ENCODE results near the gene KRTAP17-1.

KRTAP17-1 gene

DNA sequence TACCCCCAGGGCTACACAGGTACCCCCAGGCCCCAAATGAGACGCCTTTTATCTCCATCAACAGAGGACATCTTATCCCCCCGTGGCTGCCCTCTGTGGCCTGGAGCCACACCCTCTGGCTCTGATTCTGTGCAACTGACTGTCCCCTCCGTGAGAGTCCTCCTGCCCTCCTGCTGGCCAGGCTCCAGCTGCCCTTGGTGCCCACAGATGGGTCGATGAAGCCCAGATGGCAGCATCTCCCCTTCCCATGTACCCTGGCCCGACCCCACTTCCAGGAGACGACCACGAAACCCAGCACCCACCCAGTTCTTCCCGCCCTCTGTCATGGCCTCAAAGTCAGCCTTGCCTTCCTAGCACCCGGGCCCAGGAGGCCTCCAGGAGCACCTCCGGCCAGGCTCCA, 9.6 kb upstream of the KRTAP17-1 start:
- no peaks in the 10 kb centered on the region for H3K27me3 ChIP-seq
- H3K4me3 ChIP-seq: no peak overlapping the region
- intact Hi-C loops (cut with DNase I; ENCODE audit: low total_unique reads): loop anchor here (10.0 kb wide), 1 partner anchor 410 kb away; no protein-coding TSS in a partner anchor

DNA sequence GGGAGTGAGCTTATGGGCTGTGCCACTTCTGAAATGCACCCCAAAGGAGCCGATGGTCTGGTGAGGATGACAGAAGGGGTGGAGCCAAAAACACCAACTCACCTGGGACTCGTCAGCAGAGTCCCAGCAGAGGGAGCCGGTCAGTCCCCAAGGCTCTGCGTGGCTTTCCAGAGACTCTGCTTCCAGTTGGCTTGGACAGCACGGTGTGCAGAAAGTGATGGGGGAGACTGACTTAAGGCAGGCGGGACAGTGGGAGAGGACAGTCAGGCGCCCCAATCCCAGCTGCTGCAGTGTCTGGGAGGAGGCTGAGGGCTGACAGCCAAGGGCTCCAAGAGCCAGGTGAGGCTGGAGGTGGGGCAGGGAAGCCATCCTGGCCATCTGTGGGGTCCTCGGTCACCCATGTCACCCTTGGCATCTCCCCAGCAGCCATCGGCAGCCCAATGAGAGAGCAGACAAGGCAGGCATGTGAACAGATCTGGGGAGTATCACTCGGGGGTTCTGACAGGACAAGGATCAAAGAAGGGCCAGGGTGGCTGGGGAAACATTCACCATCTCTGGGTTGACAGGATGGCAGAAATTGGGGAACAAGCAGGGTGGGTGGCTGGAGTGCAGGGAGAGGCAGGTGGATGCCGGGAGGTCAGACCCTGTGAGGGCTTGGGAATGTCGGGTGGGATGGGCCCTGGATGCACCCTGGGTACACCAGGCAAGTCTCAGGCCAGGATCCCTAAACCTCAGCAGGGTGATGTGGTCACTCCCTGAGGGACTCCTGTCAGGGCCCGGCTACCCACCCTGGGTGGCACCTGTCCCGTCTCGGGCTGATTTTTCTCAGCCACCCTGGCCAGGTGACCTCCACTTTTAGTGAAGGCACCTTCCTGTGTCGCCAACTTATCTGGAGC, 8.9 kb upstream of the KRTAP17-1 start:
- intact Hi-C loops (cut with DNase I; ENCODE audit: low total_unique reads): loop anchor here (10.0 kb wide), 1 partner anchor 410 kb away; no protein-coding TSS in a partner anchor
- no peak overlapping the region for H3K4me3 ChIP-seq
- no peak overlapping the region for H3K27ac ChIP-seq
- no peaks in the 10 kb centered on the region for H3K4me1 ChIP-seq
- no peak for DNase-seq
- H3K27me3 ChIP-seq: no peaks in the 10 kb centered on the region
- no peaks in the 10 kb centered on the region for H3K9me3 ChIP-seq
- H3K36me3 ChIP-seq: no peaks in the 10 kb centered on the region
- TF ChIP-seq, protein P1, sequence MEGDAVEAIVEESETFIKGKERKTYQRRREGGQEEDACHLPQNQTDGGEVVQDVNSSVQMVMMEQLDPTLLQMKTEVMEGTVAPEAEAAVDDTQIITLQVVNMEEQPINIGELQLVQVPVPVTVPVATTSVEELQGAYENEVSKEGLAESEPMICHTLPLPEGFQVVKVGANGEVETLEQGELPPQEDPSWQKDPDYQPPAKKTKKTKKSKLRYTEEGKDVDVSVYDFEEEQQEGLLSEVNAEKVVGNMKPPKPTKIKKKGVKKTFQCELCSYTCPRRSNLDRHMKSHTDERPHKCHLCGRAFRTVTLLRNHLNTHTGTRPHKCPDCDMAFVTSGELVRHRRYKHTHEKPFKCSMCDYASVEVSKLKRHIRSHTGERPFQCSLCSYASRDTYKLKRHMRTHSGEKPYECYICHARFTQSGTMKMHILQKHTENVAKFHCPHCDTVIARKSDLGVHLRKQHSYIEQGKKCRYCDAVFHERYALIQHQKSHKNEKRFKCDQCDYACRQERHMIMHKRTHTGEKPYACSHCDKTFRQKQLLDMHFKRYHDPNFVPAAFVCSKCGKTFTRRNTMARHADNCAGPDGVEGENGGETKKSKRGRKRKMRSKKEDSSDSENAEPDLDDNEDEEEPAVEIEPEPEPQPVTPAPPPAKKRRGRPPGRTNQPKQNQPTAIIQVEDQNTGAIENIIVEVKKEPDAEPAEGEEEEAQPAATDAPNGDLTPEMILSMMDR (IDR thresholded peaks at IDR 0.05): no peak

More for the DNA sequence above, 9.6 kb upstream of the KRTAP17-1 start:
- H3K27ac ChIP-seq: no peak overlapping the region
- TF ChIP-seq, protein P1 (IDR thresholded peaks at IDR 0.05): no peak
- H3K9me3 ChIP-seq: no peaks in the 10 kb centered on the region
- no peaks in the 10 kb centered on the region for H3K4me1 ChIP-seq
- H3K36me3 ChIP-seq: no peaks in the 10 kb centered on the region
- no peak for DNase-seq

DNA sequence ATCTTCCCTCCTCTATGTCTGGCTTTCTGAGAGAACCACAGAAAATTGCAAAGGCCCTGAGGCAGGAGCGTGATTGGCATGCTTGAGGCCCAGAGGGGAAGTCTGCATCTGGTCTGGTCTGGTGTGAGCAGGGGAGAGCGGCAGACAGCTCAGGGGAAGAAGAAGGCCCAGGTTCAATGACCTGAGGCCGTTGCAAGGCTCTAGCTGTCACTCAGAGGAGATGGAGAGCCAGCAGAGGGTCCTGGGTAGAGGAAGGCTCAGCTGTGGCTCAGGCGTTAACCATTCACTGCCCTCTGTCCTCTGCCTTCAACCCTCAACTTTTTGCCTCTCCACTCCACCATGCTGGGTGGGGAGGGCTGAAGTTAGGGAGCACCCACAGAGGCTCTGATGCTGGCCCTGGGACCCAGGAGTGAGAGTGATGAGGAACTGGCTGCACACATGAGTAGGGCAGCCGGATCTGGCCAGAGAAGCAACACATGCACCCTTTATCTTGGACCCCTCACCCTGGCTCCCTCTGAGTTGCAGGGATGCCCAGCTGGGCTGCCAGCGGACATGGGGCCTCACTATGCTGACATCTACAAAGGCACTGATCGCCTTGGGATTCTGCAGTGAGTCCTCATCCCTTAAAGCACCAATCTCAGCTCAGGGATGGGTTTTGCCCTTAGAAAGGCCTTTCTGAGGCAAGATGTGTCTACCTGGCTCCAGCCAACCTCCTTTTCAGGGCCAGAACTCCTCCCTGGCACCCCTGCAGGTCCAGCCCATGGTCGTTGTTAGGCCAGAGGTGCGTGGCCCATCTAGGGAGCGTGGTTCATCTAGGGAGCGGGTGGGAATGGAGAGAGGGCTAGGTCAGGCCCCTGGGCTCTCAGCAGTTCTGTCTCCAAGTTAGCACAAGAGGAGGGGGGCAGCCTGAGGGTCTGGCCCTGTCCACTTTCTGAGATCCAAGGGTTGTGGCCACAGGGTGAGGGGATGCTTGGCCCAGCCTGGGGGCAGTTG, 7.7 kb upstream of the KRTAP17-1 start:
- Histone ChIP-seq H3K9me3 (no peaks in the 10 kb centered on the region), H3K4me1 (no peaks in the 10 kb centered on the region), H3K4me3 (no peak overlapping the region), H3K27me3 (no peaks in the 10 kb centered on the region), H3K36me3 (no peaks in the 10 kb centered on the region), H3K27ac (no peak overlapping the region)
- TF ChIP-seq, protein P1 (IDR thresholded peaks at IDR 0.05): no peak
- no peak for DNase-seq
- intact Hi-C loops (cut with DNase I; ENCODE audit: low total_unique reads): loop anchor here (10.0 kb wide), 1 partner anchor 408 kb away; no protein-coding TSS in a partner anchor

DNA sequence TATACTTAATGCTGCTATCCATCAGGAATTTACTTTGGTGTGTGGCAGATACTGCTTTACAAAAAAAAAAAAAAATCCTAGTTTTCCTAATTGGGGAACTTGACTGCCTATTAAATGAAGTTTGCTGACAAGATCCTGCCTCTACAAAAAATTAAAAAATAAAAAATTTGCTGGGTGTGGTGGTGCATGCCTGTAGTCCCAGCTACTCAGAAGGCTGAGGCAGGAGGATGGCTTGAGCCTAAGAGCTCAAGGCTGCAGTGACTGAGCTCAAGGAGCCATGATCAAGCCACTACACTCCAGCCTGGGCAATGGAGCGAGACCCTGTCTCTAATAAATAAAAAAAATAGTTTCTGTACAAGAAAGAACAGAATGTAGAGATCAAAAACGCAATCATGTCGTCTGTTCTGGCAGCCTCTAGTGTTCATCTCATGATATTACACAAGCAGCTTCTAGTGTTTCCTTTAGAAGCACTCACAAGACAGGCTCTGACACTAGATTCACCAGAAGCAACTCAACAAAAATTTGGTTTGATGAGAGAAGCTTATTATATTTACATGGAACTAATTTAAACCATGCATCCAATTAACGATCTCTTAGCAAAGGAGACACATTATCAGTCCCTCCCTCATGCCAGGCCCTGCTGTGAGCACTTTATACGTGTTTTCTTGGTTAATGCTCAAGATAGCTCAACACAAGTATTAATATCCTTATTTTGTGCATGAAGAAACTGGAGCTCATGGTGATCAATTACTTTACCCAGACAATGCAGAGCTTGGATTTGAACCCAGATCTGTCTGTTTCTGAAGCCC, 6.8 kb upstream of the KRTAP17-1 start:
- no peak overlapping the region for H3K27ac ChIP-seq
- H3K4me1 ChIP-seq: no peaks in the 10 kb centered on the region
- H3K4me3 ChIP-seq: no peak overlapping the region
- H3K36me3 ChIP-seq: no peaks in the 10 kb centered on the region
- intact Hi-C loops (cut with DNase I; ENCODE audit: low total_unique reads): loop anchor here (10.0 kb wide), 1 partner anchor 407 kb away; no protein-coding TSS in a partner anchor
- no peaks in the 10 kb centered on the region for H3K9me3 ChIP-seq
- TF ChIP-seq, protein P1 (IDR thresholded peaks at IDR 0.05): peak; percentile 59 to 72
- no peak for DNase-seq
- no peaks in the 10 kb centered on the region for H3K27me3 ChIP-seq

DNA sequence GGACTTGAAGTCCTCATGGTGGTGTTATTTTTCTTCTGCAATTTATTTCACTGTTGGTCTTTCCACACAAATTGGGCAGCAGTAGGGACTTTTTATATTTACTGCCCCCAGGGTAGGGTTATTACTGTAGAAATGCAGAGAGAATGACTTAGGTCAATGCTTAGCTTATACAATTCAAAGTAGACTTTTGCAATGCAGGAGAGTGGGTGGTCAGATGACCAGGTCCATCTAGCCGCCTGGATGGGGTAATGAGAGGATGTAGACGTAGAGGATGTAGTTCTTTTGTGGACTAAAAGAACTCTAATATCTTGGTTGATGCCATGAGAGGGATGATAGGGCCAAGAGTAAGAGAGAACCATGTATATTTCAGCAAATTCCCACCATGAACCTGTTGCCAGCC, 2.7 kb upstream of the KRTAP17-1 start:
- peaks cover 0 to 13% of the 10 kb centered on the region in 2 donors for H3K27me3 ChIP-seq
- H3K27ac ChIP-seq: no peak overlapping the region
- no peaks in the 10 kb centered on the region for H3K9me3 ChIP-seq
- no peaks in the 10 kb centered on the region for H3K36me3 ChIP-seq
- intact Hi-C loops (cut with DNase I; ENCODE audit: low total_unique reads): no loop called here
- H3K4me1 ChIP-seq: no peaks in the 10 kb centered on the region
- no peak for DNase-seq
- TF ChIP-seq, protein P1 (IDR thresholded peaks at IDR 0.05): no peak
- no peak overlapping the region for H3K4me3 ChIP-seq
